IPS-20b (cell line): ENCODE measurements around the gene CDKAL1.
"Not testable (repeated sequence)": the region's sequence is repeated elsewhere in the genome, so short reads cannot be mapped to it uniquely, and the experiment has no call there.

ENCODE experiments used
- H3K27ac ChIP-seq: one replicate; pipeline ENCODE4 v1.5.1; 2013; ENCODE audit warnings: low read length
- H3K27me3 ChIP-seq: 2 replicates; pipeline ENCODE4 v1.6.1; 2013; ENCODE audit warnings: mild to moderate bottlenecking, low read length, inconsistent platforms; ENCODE audit not compliant: insufficient read depth
- H3K36me3 ChIP-seq: 2 replicates; pipeline ENCODE4 v1.6.1; 2013; ENCODE audit warnings: low read depth, mild to moderate bottlenecking, inconsistent platforms, low read length, moderate library complexity; ENCODE audit not compliant: insufficient read depth
- H3K4me1 ChIP-seq: 2 replicates; pipeline ENCODE4 v1.6.1; 2013; ENCODE audit warnings: mild to moderate bottlenecking, control low read depth, inconsistent platforms, low read length, moderate library complexity; ENCODE audit not compliant: insufficient read depth
- H3K4me3 ChIP-seq: 2 replicates; pipeline ENCODE4 v1.5.1; 2013; ENCODE audit warnings: mild to moderate bottlenecking, low read length, inconsistent platforms
- H3K9ac ChIP-seq: 2 replicates; pipeline ENCODE4 v1.6.1; 2013; ENCODE audit warnings: low read depth, mild to moderate bottlenecking, inconsistent platforms, low read length, moderate library complexity
- H3K9me3 ChIP-seq: 2 replicates; pipeline ENCODE4 v1.6.1; 2013; ENCODE audit warnings: mild to moderate bottlenecking, low read depth, low read length, inconsistent platforms; ENCODE audit not compliant: insufficient read depth

Gene CDKAL1

GRCh38 chr6:20717743-20718142 is 183.5 kb downstream of the CDKAL1 start:
- no peaks in the 10 kb centered on the region for H3K9me3 ChIP-seq
- no peaks in the 10 kb centered on the region for H3K36me3 ChIP-seq
- H3K27ac ChIP-seq = no peak overlapping the region
- H3K4me1 ChIP-seq = 0 out of 2 replicates have a peak, but pooled peaks cover 5% of the 10 kb centered on the region
- no peak overlapping the region for H3K9ac ChIP-seq
- H3K4me3 ChIP-seq = no peak overlapping the region
- no peaks in the 10 kb centered on the region for H3K27me3 ChIP-seq

DNA sequence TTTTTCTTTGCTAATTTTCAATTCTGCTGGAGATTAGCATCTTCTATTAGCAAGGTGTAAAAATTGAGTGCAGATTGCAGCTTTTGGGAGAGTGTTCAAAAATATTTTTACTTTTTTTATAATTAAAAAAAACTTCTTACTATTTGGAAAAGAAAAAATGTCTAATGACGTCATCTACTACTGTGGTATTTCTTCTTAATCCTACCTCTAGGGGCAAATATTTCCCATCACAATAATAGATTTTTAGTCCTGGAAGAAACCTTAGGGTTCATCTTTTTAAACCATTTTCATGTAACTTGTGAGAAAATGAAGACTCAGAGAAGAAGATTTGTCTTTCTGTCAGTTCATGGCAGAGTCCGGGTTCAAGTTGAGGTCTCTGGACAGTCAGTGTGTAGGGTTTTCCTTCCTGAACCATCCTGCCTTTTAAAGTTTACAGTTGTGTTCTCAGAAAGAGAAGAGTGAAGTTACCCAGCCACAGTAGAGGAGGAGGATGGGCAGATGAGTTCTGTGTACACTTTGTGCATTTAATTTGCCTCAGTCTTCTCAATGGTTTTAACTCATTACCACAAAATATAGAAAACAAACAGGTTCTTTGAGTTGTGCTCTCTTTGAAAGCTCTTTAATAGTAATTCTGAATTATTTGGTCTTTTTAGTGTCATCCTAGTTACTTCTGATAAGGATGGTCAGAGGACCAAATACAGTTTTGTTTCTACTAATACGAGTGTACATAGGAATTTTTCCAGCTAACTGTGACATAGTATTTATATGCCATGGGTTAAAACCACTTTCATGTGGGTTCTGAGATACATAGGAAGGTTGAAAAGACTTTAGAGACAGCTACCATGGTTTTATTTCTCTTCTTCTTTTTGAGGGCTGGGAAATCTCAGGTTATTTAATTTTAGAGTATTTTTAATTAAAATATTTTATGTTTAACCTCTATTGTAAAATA is 184.7 kb downstream of the CDKAL1 start:
- H3K9me3 ChIP-seq = no peaks in the 10 kb centered on the region
- peaks cover 5% of the 10 kb centered on the region; the same call in 1 of the 2 replicates for H3K4me1 ChIP-seq
- H3K27me3 ChIP-seq = no peaks in the 10 kb centered on the region
- no peak overlapping the region for H3K9ac ChIP-seq
- H3K36me3 ChIP-seq = no peaks in the 10 kb centered on the region
- H3K27ac ChIP-seq = no peak overlapping the region
- H3K4me3 ChIP-seq = no peak overlapping the region

- no peaks in the 10 kb centered on the region for H3K27me3 ChIP-seq
- H3K27ac ChIP-seq = no peak overlapping the region
- H3K9me3 ChIP-seq = no peaks in the 10 kb centered on the region
- H3K4me1 ChIP-seq = peaks cover 13% of the 10 kb centered on the region; the same call in 1 of the 2 replicates
- H3K36me3 ChIP-seq = no peaks in the 10 kb centered on the region
- no peak overlapping the region for H3K4me3 ChIP-seq
- no peak overlapping the region for H3K9ac ChIP-seq
These were observed 185.7 kb downstream of the CDKAL1 start for GRCh38 chr6:20719980-20720379.

- not testable (repeated sequence) for H3K27ac ChIP-seq, H3K27me3 ChIP-seq, H3K36me3 ChIP-seq, H3K9ac ChIP-seq, H3K9me3 ChIP-seq, H3K4me3 ChIP-seq
- H3K4me1 ChIP-seq = peaks cover 19% of the 10 kb centered on the region; the same call in 1 of the 2 replicates
These were observed 186.9 kb downstream of the CDKAL1 start for GRCh38 chr6:20721121-20721520.

DNA sequence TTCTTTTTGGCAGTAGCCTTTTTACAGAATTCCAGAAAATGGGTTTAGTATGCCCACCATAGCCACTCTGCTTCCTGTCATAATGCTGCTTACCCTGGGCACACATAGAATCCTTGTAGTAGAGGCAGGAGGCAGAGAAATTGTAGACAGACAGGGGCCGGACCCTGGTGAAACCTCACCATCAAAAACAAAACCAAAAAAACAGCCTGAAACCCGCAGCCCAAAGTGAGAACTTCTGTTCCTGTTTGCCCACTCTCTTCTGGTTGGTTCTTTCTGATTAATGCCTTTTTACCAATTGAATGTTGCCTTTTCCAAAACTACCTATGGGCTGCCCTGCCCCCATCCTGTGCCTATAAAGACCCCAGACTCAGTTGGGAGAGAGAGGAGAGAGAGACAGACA is 188.2 kb downstream of the CDKAL1 start:
- H3K27me3 ChIP-seq = no peaks in the 10 kb centered on the region
- H3K36me3 ChIP-seq = no peaks in the 10 kb centered on the region
- no peak overlapping the region for H3K4me3 ChIP-seq
- H3K9ac ChIP-seq = no peak overlapping the region
- H3K4me1 ChIP-seq = peaks cover 32% of the 10 kb centered on the region; the same call in 1 of the 2 replicates
- no peaks in the 10 kb centered on the region for H3K9me3 ChIP-seq
- no peak overlapping the region for H3K27ac ChIP-seq

- H3K9me3 ChIP-seq = no peaks in the 10 kb centered on the region
These were observed 189.0 kb downstream of the CDKAL1 start for GRCh38 chr6:20723236-20723635.

GRCh38 chr6:20724443-20725190 is 190.4 kb downstream of the CDKAL1 start:
- no peak overlapping the region for H3K27ac ChIP-seq

More at GRCh38 chr6:20723236-20723635, 189.0 kb downstream of the CDKAL1 start:
- no peak overlapping the region for H3K9ac ChIP-seq
- no peaks in the 10 kb centered on the region for H3K27me3 ChIP-seq
- H3K4me1 ChIP-seq = peaks cover 37% of the 10 kb centered on the region; the same call in 1 of the 2 replicates
- H3K27ac ChIP-seq = no peak overlapping the region
- no peaks in the 10 kb centered on the region for H3K36me3 ChIP-seq
- H3K4me3 ChIP-seq = no peak overlapping the region

DNA sequence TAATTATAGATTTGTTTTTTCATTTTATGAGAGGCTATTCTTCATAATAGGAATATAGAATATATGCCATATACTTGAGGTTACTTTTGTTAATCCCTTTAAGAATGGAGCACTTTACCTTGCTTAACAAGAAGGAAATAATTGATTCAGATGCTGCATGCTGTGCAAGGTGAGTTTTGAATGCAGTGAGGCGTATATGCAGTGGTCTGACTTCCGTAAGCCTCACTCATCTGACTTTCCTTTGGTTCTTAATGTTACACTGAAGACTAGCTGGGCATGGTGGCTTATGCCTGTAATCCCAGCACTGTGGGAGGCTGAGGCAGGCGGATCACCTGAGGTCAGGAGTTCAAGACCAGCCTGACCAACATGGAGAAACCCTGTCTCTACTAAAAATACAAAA is 191.0 kb downstream of the CDKAL1 start:
- not testable (repeated sequence) for H3K27ac ChIP-seq, H3K9me3 ChIP-seq, H3K36me3 ChIP-seq, H3K4me3 ChIP-seq, H3K9ac ChIP-seq, H3K27me3 ChIP-seq
- peaks cover 39% of the 10 kb centered on the region; the same call in 1 of the 2 replicates for H3K4me1 ChIP-seq

More at GRCh38 chr6:20724443-20725190, 190.4 kb downstream of the CDKAL1 start:
- H3K4me3 ChIP-seq = no peak overlapping the region
- H3K9me3 ChIP-seq = no peaks in the 10 kb centered on the region
- H3K4me1 ChIP-seq = peaks cover 41% of the 10 kb centered on the region; the same call in 1 of the 2 replicates
- no peaks in the 10 kb centered on the region for H3K27me3 ChIP-seq
- H3K9ac ChIP-seq = no peak overlapping the region
- no peaks in the 10 kb centered on the region for H3K36me3 ChIP-seq

- Histone ChIP-seq H3K9ac (no peak overlapping the region), H3K36me3 (no peaks in the 10 kb centered on the region), H3K9me3 (no peaks in the 10 kb centered on the region), H3K27ac (no peak overlapping the region), H3K4me3 (no peak overlapping the region), H3K4me1 (peaks cover 39% of the 10 kb centered on the region; the same call in 1 of the 2 replicates), H3K27me3 (no peaks in the 10 kb centered on the region)
These were observed 194.8 kb downstream of the CDKAL1 start for GRCh38 chr6:20729086-20729485.

GRCh38 chr6:20732362-20732761 is 198.1 kb downstream of the CDKAL1 start:
- not testable (repeated sequence) for H3K9me3 ChIP-seq

DNA sequence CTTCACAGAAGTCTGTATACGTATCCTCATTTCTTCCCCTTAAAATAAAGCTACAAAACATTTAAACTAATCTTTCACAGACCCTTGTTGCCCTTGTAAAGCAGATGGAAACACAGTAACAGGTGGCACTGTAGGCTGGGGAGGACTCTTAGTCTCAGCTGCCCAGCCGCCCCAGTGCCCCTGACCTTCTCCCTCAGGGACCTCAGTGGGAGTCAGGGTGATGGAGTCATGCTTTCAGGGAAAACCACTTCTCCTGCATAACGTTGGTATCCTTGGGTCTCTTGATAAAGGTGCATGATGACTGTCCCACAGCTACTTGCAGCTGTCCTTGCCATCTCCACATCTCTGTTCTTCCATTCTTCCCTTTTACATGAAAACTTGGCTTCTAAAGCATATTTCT is 198.6 kb downstream of the CDKAL1 start:
- Histone ChIP-seq H3K27me3 (no peaks in the 10 kb centered on the region), H3K27ac (no peak overlapping the region), H3K4me1 (peaks cover 7% of the 10 kb centered on the region; the same call in 1 of the 2 replicates), H3K9me3 (no peaks in the 10 kb centered on the region), H3K9ac (no peak overlapping the region), H3K4me3 (no peak overlapping the region), H3K36me3 (no peaks in the 10 kb centered on the region)

More at GRCh38 chr6:20732362-20732761, 198.1 kb downstream of the CDKAL1 start:
- not testable (repeated sequence) for H3K9ac ChIP-seq, H3K4me3 ChIP-seq, H3K36me3 ChIP-seq, H3K27me3 ChIP-seq, H3K27ac ChIP-seq
- H3K4me1 ChIP-seq = peaks cover 12% of the 10 kb centered on the region; the same call in 1 of the 2 replicates
